H1 (cell line): ENCODE results near the gene CDKL4. TPM values are rescaled to one million over a fixed set of nuclear protein-coding genes. Genes with fewer than 3 reads are reported as not detected.
"Not testable (repeated sequence)": the region's sequence is repeated elsewhere in the genome, so short reads cannot be mapped to it uniquely, and the experiment has no call there.

Experiments used
- CTCF ChIA-PET: fragments of 300-600 bp; sonication (Branson Sonifier 250); formaldehyde crosslinking; loops from one replicate; lab custom pipeline; 2021; ENCODE audit not compliant: partially characterized antibody; lab: Charles Lee
- POLR2A ChIA-PET: fragments of 300-600 bp; sonication (Branson Sonifier 250); formaldehyde crosslinking; loops from one replicate; lab custom pipeline; 2021; ENCODE audit warnings: inconsistent platforms; ENCODE audit not compliant: partially characterized antibody; lab: Charles Lee
- DNase-seq, 2 experiments: peaks; one replicate each; pipeline versions ENCODE4 v3.0.0 to v3.0.0-alpha.2; 2010 to 2022; ENCODE audit warnings: low spot score in 2 of 2, low read depth in 1 of 2, mixed read lengths in 1 of 2
- FAIRE-seq: peaks from 2 replicates; lab custom pipeline; 2011; peaks lifted over from hg19 to GRCh38; lab: Jason Lieb, UNC
- H2AFZ ChIP-seq: 2 replicates; pipeline ENCODE4 v1.8.1; 2012; ENCODE audit warnings: low read length, inconsistent platforms
- H2AK5ac ChIP-seq: 2 replicates; pipeline ENCODE4 v1.6.1; 2013; ENCODE audit warnings: low read depth, low read length
- H2BK120ac ChIP-seq: replicated peaks from 2 replicates; pipeline ENCODE3; 2013; ENCODE audit warnings: low read depth, low read length, inconsistent platforms
- H2BK12ac ChIP-seq: 2 replicates; pipeline ENCODE4 v1.6.1; 2013; ENCODE audit warnings: low read depth, low read length
- H2BK15ac ChIP-seq: 2 replicates; pipeline ENCODE4 v1.6.1; 2013; ENCODE audit warnings: low read length
- H2BK20ac ChIP-seq: 2 replicates; pipeline ENCODE4 v1.6.1; 2013; ENCODE audit warnings: low read length
- H2BK5ac ChIP-seq: 2 replicates; pipeline ENCODE4 v1.6.1; 2013; ENCODE audit warnings: low read depth, low read length
- H3K14ac ChIP-seq: 2 replicates; pipeline ENCODE4 v1.6.1; 2013; ENCODE audit warnings: inconsistent platforms; ENCODE audit not compliant: insufficient read length
- H3K18ac ChIP-seq: 2 replicates; pipeline ENCODE4 v1.6.1; 2013; ENCODE audit warnings: low read length; ENCODE audit errors: extremely low read depth
- H3K23ac ChIP-seq: 2 replicates; pipeline ENCODE4 v1.6.1; 2013; ENCODE audit warnings: inconsistent platforms; ENCODE audit not compliant: insufficient read length
- H3K23me2 ChIP-seq: 2 replicates; pipeline ENCODE4 v1.6.1; 2013; ENCODE audit warnings: low read depth, low read length
- H3K27ac ChIP-seq: 2 replicates; pipeline ENCODE4 v1.6.1; 2011; ENCODE audit warnings: low read depth, low read length, inconsistent platforms
- H3K27me3 ChIP-seq, 4 experiments: replicated peaks in 1 of 4; 1 replicate in 1 of 4; 2 replicates in 3 of 4; pipeline versions ENCODE4 v1.6.1 to v1.8.1; 2011 to 2013; ENCODE audit warnings: low read length in 3 of 4, mild to moderate bottlenecking in 3 of 4, inconsistent platforms in 2 of 4, mixed read lengths in 2 of 4, moderate library complexity in 1 of 4; ENCODE audit not compliant: control insufficient read depth in 3 of 4, insufficient read depth in 3 of 4; ENCODE audit errors: extremely low read depth in 1 of 4
- H3K36me3 ChIP-seq, 4 experiments: 2 replicates each; pipeline versions ENCODE4 v1.6.1 to v1.8.1; 2011 to 2013; ENCODE audit warnings: mild to moderate bottlenecking in 4 of 4, low read length in 3 of 4, moderate library complexity in 2 of 4, control low read depth in 1 of 4, inconsistent platforms in 1 of 4; ENCODE audit not compliant: insufficient read depth in 4 of 4, control insufficient read depth in 2 of 4
- H3K4ac ChIP-seq: replicated peaks from 2 replicates; pipeline ENCODE3; 2013; ENCODE audit warnings: low read length, low read depth, mixed read lengths, inconsistent platforms; ENCODE audit not compliant: insufficient read length
- H3K4me1 ChIP-seq, 4 experiments: replicated peaks in 1 of 4; 1 replicate in 1 of 4; 2 replicates in 3 of 4; pipeline versions ENCODE4 v1.6.1 to v1.8.1; 2011 to 2013; ENCODE audit warnings: low read length in 3 of 4, inconsistent platforms in 2 of 4, mixed read lengths in 1 of 4; ENCODE audit not compliant: insufficient read depth in 4 of 4, control insufficient read depth in 3 of 4
- H3K4me2 ChIP-seq, 2 experiments: 2 replicates each; pipeline versions ENCODE4 v1.6.1 to v1.8.1; 2011 to 2013; ENCODE audit warnings: low read depth in 2 of 2, low read length in 2 of 2, control low read depth in 1 of 2, inconsistent platforms in 1 of 2, mild to moderate bottlenecking in 1 of 2; ENCODE audit not compliant: insufficient read depth in 1 of 2
- H3K4me3 ChIP-seq, 4 experiments: fragments of 200-600, 300-600 bp in 1 of 4; sonication (generic), shearing (Covaris generic), sonication (Bioruptor Twin) in 1 of 4; 2 replicates each; pipeline versions ENCODE4 v1.5.1 to v1.8.1; 2011 to 2016; ENCODE audit warnings: low read length in 4 of 4, low read depth in 3 of 4, control low read depth in 2 of 4, inconsistent platforms in 2 of 4, mild to moderate bottlenecking in 2 of 4, mixed read lengths in 1 of 4, moderate library complexity in 1 of 4; ENCODE audit not compliant: insufficient read depth in 2 of 4; ENCODE audit errors: extremely low read depth in 1 of 4
- H3K56ac ChIP-seq: replicated peaks from 2 replicates; pipeline ENCODE3; 2013; ENCODE audit warnings: low read depth, mild to moderate bottlenecking, mixed read lengths, low read length, inconsistent platforms; ENCODE audit not compliant: insufficient read length
- H3K79me1 ChIP-seq: 2 replicates; pipeline ENCODE4 v1.6.1; 2013; ENCODE audit warnings: low read depth, low read length, control low read depth
- H3K79me2 ChIP-seq, 2 experiments: 2 replicates each; pipeline versions ENCODE4 v1.6.1 to v1.8.1; 2012 to 2013; ENCODE audit warnings: low read length in 2 of 2, mild to moderate bottlenecking in 2 of 2, inconsistent platforms in 1 of 2; ENCODE audit not compliant: insufficient read depth in 2 of 2, control insufficient read depth in 1 of 2
- H3K9ac ChIP-seq, 4 experiments: replicated peaks in 1 of 4; 1 replicate in 1 of 4; 2 replicates in 3 of 4; pipeline versions ENCODE4 v1.6.1 to v1.8.1; 2011 to 2013; ENCODE audit warnings: low read depth in 3 of 4, low read length in 3 of 4, control low read depth in 2 of 4, mild to moderate bottlenecking in 2 of 4, moderate library complexity in 2 of 4, inconsistent platforms in 1 of 4; ENCODE audit errors: extremely low read depth in 1 of 4
- H3K9me3 ChIP-seq, 2 experiments: 2 replicates each; pipeline versions ENCODE4 v1.6.1 to v1.8.1; 2012 to 2013; ENCODE audit warnings: mild to moderate bottlenecking in 2 of 2, moderate library complexity in 2 of 2, control low read depth in 1 of 2, inconsistent platforms in 1 of 2, low read depth in 1 of 2, low read length in 1 of 2, mixed read lengths in 1 of 2; ENCODE audit not compliant: insufficient read depth in 2 of 2
- H4K20me1 ChIP-seq, 2 experiments: replicated peaks in 1 of 2; 2 replicates each; pipeline versions ENCODE3 to v1.8.1; 2011 to 2013; ENCODE audit warnings: inconsistent platforms in 2 of 2, low read length in 2 of 2, mild to moderate bottlenecking in 1 of 2; ENCODE audit not compliant: insufficient read depth in 2 of 2, control insufficient read depth in 1 of 2
- H4K5ac ChIP-seq: 2 replicates; pipeline ENCODE4 v1.6.1; 2013; ENCODE audit warnings: low read length, low read depth, mixed read lengths, inconsistent platforms; ENCODE audit not compliant: insufficient read length
- H4K8ac ChIP-seq: 2 replicates; pipeline ENCODE4 v1.8.0; 2013; ENCODE audit warnings: mild to moderate bottlenecking, moderate library complexity, low read length, inconsistent platforms; ENCODE audit not compliant: insufficient read depth; ENCODE audit errors: extremely low read depth
- H4K91ac ChIP-seq: replicated peaks from 2 replicates; pipeline ENCODE3; 2013; ENCODE audit warnings: low read length, mixed read lengths, inconsistent platforms; ENCODE audit not compliant: insufficient read length
- WGBS, 2 experiments: shearing (Covaris generic) in 1 of 2; methylation state at CpG; one replicate each; pipeline versions ENCODE4 v1.1.6 to v1.1.7; 2013 to 2015; ENCODE audit warnings: low lambda C conversion rate in 2 of 2, mixed read lengths in 2 of 2, inconsistent platforms in 1 of 2, low coverage in 1 of 2, missing lambda C conversion rate in 1 of 2; ENCODE audit not compliant: insufficient replicate concordance in 2 of 2, insufficient coverage in 1 of 2, insufficient read length in 1 of 2; ENCODE audit errors: extremely low coverage in 1 of 2, missing lambda C conversion rate in 1 of 2; 5-methylcytosine and 5-hydroxymethylcytosine counted together
- polyA plus RNA-seq, 7 experiments: library from polyadenylated mRNA; depleted of rRNA in 3 of 7; stranded (reverse) in 5 of 7; unstranded in 2 of 7; fragments of >200 nt in 5 of 7; fragments of 200-250 nt in 2 of 7; gene quantifications; 1 replicate in 5 of 7; 2 replicates in 1 of 7; 4 replicates in 1 of 7; pipeline versions ENCODE4 v1.2.1 to v1.2.3, GENCODE V29; 2011 to 2013; ENCODE audit warnings: missing spikeins in 2 of 7, mixed read lengths in 2 of 7
- total RNA-seq: library from RNA; stranded (reverse); fragmentation: NEBNext Ultra II Directional; extraction: Animal tissue kit (Norgen Biotek cat#: 25700); gene quantifications from 2 replicates; pipeline ENCODE4 v1.2.1, GENCODE V29; 2021

The CDKL4 gene
- total and polyA plus RNA-seq, 2 of the 8 experiments (the other 6 are each of a cell fraction or from before 2014, with no cell fraction given): not detected

- not testable (repeated sequence) for H2BK15ac ChIP-seq, H3K79me2 ChIP-seq, H3K36me3 ChIP-seq, H3K56ac ChIP-seq, H2AFZ ChIP-seq, H4K5ac ChIP-seq, H3K23ac ChIP-seq, H4K91ac ChIP-seq, H2BK5ac ChIP-seq, H3K4me2 ChIP-seq, H3K9ac ChIP-seq, H3K4me3 ChIP-seq, H3K18ac ChIP-seq, H3K27ac ChIP-seq, H2BK20ac ChIP-seq, H2AK5ac ChIP-seq, H3K23me2 ChIP-seq, H3K9me3 ChIP-seq, H3K4ac ChIP-seq, DNase-seq, H3K27me3 ChIP-seq, H4K20me1 ChIP-seq, H3K14ac ChIP-seq, H3K4me1 ChIP-seq, H2BK12ac ChIP-seq, FAIRE-seq, H2BK120ac ChIP-seq, H3K79me1 ChIP-seq, H4K8ac ChIP-seq
- CTCF ChIA-PET: interaction anchor here (1.2 kb wide), 1 partner anchor 15 kb away, joined by 3 read pairs; no protein-coding TSS in a partner anchor
- POLR2A ChIA-PET: interaction anchor here (1.0 to 1.2 kb wide), 2 partner anchors 8 to 39 kb away, joined by 3 to 4 read pairs; no protein-coding TSS in a partner anchor
- WGBS, 2 experiments: 93% methylated on average over 7 of the region's 7 CpGs; no CpG with 5 or more reads in 1 of the 2 experiments
Measured at GRCh38 chr2:39140948-39141333, 102.8 kb downstream of the CDKL4 start.
